MM.1S (cell line): ENCODE data around the gene RFTN1.

Experiments
- CTCF ChIP-seq: fragments of 300-600 bp; sonication (generic); IDR thresholded peaks from 2 replicates; pipeline ENCODE4 v1.5.1; 2016; ENCODE audit warnings: antibody characterized with exemption, low read length, mixed read lengths
- EZH2 ChIP-seq: fragments of 300-600 bp; sonication (generic); optimal IDR thresholded peaks from 2 replicates; pipeline ENCODE3; 2017; ENCODE audit warnings: low read depth, mild to moderate bottlenecking, antibody characterized with exemption, low read length, mixed read lengths
- EZH2phosphoT487 ChIP-seq: fragments of 300-600 bp; sonication (generic); IDR thresholded peaks from 2 replicates; pipeline ENCODE4 v1.6.1; 2018; ENCODE audit warnings: antibody characterized with exemption, low read length

- no peak for TF ChIP-seq CTCF
- TF ChIP-seq EZH2, result no peak
- TF ChIP-seq EZH2phosphoT487, result no peak
These were observed 209.2 kb downstream of the RFTN1 start for GRCh38 chr3:16304061-16305010.
